Ishikawa (cell line): ENCODE data around the gene FDXR.

ENCODE experiments used
- FOXM1 ChIP-seq: IDR thresholded peaks from 2 replicates; pipeline ENCODE4 v1.6.1; 2012; ENCODE audit warnings: low read depth, borderline replicate concordance
- REST ChIP-seq: IDR thresholded peaks from 2 replicates; pipeline ENCODE4 v1.6.1; 2012; ENCODE audit warnings: low read depth, mild to moderate bottlenecking
- TAF1 ChIP-seq: IDR thresholded peaks from 2 replicates; pipeline ENCODE4 v1.6.1; 2012; ENCODE audit warnings: low read depth, mild to moderate bottlenecking

- TF ChIP-seq FOXM1 (no peak), TAF1 (no peak), REST (no peak)
These were observed 2.3 kb downstream of the FDXR start for GRCh38 chr17:74870512-74870911.
